Fibroblast of the aortic adventitia (primary cell): Measurements from ENCODE around the gene ANKRD49. TPM values are rescaled to one million over a fixed set of nuclear protein-coding genes. Genes with fewer than 3 reads are reported as not detected.

ENCODE experiments used
- DNase-seq: peaks from one replicate; pipeline ENCODE4 v3.0.0-alpha.2; 2010; ENCODE audit warnings: low read depth
- H3K4me3 ChIP-seq: 2 replicates; pipeline ENCODE4 v1.5.1; 2011; ENCODE audit warnings: low read depth, mild to moderate bottlenecking, control low read depth, low read length, moderate library complexity
- CTCF ChIP-seq: IDR thresholded peaks from 2 replicates; pipeline ENCODE4 v1.5.1; 2011; ENCODE audit warnings: mild to moderate bottlenecking, low read length, control low read depth, inconsistent platforms; ENCODE audit not compliant: insufficient read depth
- total RNA-seq: library from RNA; depleted of rRNA; stranded (reverse); fragments of >200 nt; gene quantifications from 2 replicates; pipeline ENCODE4 v1.2.3, GENCODE V29; 2012; ENCODE audit warnings: low replicate concordance

Gene ANKRD49
- total RNA-seq, 1 donor, result 13.9 TPM

- TF ChIP-seq CTCF, result no peak
- no peak overlapping the region for H3K4me3 ChIP-seq
- DNase-seq, result no peak
Observed at GRCh38 chr11:94526645-94527438, 33.1 kb downstream of the ANKRD49 start.

GRCh38 chr11:94528551-94528950 lies 34.8 kb downstream of the ANKRD49 start:
- no peak overlapping the region for H3K4me3 ChIP-seq
- no peak for TF ChIP-seq CTCF
- no peak for DNase-seq

GRCh38 chr11:94532211-94532610 lies 38.4 kb downstream of the ANKRD49 start:
- TF ChIP-seq CTCF, result no peak
- DNase-seq, result no peak
- H3K4me3 ChIP-seq, result no peak overlapping the region

- no peak for TF ChIP-seq CTCF
- DNase-seq, result no peak
- H3K4me3 ChIP-seq, result no peak overlapping the region
Observed at GRCh38 chr11:94533206-94533605, 39.4 kb downstream of the ANKRD49 start.

GRCh38 chr11:94533696-94534630 lies 40.2 kb downstream of the ANKRD49 start:
- no peak overlapping the region for H3K4me3 ChIP-seq
- DNase-seq, result peak; percentile 62
- TF ChIP-seq CTCF, result no peak

- TF ChIP-seq CTCF, result no peak
- DNase-seq, result no peak
- H3K4me3 ChIP-seq, result no peak overlapping the region
Observed at GRCh38 chr11:94536386-94536785, 42.6 kb downstream of the ANKRD49 start.
